ACHN (cell line): Measurements from ENCODE around the gene TPM4.
"Not testable (repeated sequence)": the region's sequence is repeated elsewhere in the genome, so short reads cannot be mapped to it uniquely, and the experiment has no call there.

Source experiments
- DNase-seq: peaks from one replicate; pipeline ENCODE4 v3.0.0-alpha.2; 2015
- in situ Hi-C: cut with HindIII; loops from 2 replicates; pipeline ENCODE4 v1.10.0; 2017; ENCODE audit warnings: low sequenced_read_pairs, low pct_ligation_motif_present, low pct_unique_long_range_greater_than_20kb

Gene TPM4

DNA sequence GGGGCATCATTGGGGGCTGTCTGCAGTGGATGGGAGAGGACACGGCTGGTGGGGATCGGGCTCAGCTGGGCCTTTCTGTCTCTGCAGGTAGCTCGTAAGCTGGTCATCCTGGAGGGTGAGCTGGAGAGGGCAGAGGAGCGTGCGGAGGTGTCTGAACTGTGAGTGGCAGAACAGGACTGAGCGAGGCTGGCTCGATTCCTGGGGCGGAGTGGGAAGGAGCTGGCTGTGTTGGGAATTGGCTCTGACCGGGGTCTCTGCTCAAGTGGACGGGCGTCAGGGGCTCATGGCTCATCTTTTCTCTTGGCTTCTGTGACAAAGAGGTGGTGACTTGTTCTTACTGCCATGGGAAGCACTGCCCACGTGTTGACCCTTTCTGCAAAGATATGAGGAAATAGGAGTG is 11.6 kb downstream of the TPM4 start:
- in situ Hi-C loops: no loop called here
- no peak for DNase-seq

GRCh38 chr19:16088351-16089009 is 12.2 kb downstream of the TPM4 start:
- in situ Hi-C loops: no loop called here
- no peak for DNase-seq

DNA sequence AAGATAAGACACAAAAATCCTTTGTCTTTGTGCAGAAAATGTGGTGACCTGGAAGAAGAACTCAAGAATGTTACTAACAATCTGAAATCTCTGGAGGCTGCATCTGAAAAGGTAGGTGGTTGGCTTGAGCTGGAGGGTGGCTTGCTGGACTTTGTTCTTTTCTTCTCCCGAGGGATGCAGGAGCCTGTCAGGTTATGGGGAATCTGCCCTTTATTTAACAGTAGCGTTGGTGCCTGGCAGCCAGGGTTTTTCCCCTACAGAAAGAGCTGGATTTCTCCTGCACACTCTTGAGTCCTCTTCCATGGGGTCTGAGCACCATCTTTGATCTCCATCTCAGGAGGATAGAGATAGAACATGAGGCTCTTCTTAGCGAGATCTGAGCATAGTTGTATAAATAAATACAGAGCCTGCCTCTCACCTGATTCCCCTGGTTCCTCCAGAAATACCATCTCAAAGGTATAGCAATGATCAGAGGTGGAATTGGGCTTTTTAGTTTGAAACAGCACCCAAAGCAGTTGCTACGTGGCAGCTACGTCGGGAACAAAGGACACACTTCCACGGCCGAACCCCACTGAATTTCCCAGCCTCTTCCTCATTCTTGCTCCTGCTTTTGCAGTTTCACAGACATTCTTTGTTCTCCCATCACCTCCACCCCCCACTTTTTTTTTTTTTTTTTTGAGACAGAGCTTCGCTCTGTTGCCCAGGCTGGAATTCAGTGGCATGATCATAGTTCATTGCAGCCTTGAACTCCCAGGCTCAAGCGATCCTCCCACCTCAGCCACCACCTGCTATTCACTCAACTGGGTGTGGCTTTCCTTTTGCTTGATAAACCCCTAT is 12.9 kb downstream of the TPM4 start:
- in situ Hi-C loops: no loop called here
- no peak for DNase-seq

- in situ Hi-C loops: no loop called here
- DNase-seq: no peak
Observed at GRCh38 chr19:16091546-16092475, 15.5 kb downstream of the TPM4 start.

- no peak for DNase-seq
- in situ Hi-C loops: no loop called here
Observed at GRCh38 chr19:16094360-16095070, 18.2 kb downstream of the TPM4 start.

DNA sequence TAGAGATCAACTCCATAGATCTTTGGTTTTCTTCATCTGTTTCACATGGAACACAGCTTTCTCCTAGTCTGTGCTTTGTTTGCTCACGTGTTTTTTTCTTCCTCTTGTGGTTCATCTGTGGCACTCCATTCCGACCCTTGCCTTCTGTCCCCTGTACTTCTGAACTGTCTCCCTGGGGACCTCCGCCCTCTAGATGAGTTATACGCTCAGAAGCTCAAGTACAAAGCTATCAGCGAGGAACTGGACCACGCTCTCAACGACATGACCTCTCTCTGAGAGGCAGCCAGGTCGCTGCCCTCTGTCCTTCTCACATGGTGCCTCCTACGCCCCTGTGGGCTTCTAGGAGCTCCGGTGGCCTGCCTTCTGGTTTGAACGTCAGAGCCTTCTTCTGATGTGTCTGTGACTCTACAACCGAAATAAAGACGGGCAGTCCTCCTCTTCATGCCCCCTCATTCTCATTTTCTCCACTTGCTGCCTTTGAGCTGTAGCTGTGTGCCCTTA is 18.8 kb downstream of the TPM4 start:
- in situ Hi-C loops: no loop called here
- no peak for DNase-seq

DNA sequence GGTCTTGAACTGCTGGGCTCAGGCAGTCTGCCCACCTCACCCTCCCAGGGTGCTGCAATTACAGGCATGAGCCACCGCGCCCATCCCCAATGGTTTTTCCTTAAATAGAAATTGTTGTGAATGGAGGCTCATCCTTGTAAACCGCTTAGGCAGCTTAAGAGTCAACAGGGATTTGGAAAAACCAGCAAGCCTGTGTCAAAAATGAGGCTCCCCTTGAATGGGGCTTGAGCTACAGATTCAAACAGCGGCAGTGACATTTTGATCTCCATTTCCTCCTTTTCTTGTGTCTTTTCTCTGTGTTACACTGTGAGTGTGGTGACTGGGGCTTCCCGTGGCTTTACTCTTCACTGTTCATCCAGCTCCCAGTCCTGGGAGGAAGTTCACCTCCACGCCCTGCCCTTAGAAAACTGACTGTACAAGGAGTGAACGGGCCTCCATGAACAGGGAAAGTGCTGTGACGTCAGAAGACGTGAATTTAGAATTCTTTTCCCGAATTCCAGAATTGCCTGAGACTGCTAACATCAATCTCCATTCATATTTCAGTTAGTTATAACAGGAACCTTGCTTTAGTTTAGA is 20.1 kb downstream of the TPM4 start:
- DNase-seq: no peak
- in situ Hi-C loops: no loop called here

DNA sequence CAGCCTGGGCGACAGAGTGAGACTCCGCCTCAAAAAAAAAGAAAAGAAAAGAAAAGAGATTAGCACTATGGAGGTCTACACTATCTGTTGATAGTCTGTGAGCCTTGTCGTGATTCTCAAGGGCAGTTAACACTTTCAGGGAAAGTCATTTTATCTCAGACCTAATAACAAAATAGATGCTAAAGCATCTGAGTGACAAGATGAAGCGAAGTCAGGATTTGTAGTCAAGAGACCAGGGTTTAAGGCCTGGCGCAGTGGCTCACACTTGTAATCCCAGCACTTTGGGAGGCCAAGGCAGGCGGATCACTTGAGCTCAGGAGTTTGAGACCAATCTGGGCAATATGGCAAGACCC is 22.1 kb downstream of the TPM4 start:
- in situ Hi-C loops: no loop called here
- no peak for DNase-seq

- DNase-seq: no peak
- in situ Hi-C loops: no loop called here
Observed at GRCh38 chr19:16098821-16099220, 22.5 kb downstream of the TPM4 start.

DNA sequence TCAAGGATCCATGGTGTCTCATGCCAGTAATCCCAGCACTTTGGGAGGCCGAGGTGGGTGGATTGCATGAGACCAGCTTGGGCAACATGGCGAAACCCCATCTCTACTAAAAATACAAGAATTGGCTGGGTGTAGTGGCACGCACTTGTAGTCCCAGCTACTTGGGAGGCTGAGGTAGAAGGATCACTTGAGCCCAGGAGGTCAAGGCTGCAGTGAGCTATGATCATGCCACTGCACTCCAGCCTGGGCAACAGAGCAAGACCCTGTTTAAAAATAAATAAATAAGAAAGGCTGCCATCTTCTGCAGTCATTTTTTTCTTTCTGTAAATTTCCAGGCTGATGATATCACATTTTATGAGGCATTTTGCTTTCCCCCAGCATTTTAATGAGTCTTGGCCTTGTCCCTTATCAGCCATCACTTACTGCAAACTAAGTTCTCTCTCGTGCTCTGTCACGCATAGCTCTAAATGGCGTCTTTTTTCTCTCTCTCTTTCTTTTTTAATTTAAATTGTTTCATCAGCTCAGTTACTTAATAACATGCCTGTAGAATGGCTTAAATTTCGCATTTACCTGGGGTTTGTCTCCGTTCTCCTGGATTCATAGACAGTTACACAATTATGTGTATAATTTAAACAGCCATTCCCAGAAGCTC is 23.1 kb downstream of the TPM4 start:
- in situ Hi-C loops, DNase-seq: not testable (repeated sequence)

DNA sequence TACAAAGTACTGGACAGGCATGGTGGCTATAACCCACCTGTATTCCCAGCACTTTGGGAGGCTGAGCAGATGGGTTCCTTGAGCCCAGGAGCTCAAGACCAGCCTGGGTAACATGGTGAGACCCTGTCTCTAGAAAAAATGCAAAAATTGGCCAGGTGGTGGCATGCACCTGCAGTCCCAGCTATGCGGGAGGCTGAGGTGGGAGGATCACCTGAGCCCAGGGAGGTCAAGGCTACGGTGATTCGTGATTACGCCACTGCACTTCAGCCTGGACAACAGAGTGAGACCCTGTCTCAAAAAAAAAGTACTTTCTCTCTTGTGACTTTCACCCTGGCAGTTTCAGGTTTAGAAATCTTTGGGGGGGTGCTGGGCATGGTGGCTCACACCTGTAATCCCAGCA is 24.2 kb downstream of the TPM4 start:
- DNase-seq: no peak
- in situ Hi-C loops: no loop called here

DNA sequence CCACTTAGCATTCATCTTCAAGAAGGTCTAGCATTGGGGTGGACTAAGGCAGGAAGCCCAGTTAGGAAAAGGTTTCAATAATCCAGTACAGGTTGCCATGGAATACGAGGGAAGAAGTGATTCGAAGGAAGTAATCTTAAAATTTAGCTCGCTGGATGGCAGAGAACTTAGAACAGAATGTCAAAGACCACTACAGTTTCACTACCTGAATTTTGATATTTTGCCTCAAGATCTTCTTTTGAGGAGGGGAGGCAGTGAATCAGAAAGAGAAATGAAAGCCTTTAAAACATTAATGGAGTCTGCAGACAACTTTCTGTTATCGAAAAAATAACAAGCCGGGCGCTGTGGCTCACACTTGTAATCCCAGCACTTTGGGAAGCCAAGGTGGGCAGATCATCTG is 28.4 kb downstream of the TPM4 start:
- no peak for DNase-seq
- in situ Hi-C loops: no loop called here

- no peak for DNase-seq
- in situ Hi-C loops: no loop called here
Observed at GRCh38 chr19:16106121-16106520, 29.8 kb downstream of the TPM4 start.

- in situ Hi-C loops: no loop called here
- peak; percentile 96 for DNase-seq
Observed at GRCh38 chr19:16111160-16111908, 35.0 kb downstream of the TPM4 start, which contains the start of gene RAB8A. TSS of gene RAB8A (plus strand) at chr19:16111889. CDS start at chr19:16111902, 13 bp downstream.

DNA sequence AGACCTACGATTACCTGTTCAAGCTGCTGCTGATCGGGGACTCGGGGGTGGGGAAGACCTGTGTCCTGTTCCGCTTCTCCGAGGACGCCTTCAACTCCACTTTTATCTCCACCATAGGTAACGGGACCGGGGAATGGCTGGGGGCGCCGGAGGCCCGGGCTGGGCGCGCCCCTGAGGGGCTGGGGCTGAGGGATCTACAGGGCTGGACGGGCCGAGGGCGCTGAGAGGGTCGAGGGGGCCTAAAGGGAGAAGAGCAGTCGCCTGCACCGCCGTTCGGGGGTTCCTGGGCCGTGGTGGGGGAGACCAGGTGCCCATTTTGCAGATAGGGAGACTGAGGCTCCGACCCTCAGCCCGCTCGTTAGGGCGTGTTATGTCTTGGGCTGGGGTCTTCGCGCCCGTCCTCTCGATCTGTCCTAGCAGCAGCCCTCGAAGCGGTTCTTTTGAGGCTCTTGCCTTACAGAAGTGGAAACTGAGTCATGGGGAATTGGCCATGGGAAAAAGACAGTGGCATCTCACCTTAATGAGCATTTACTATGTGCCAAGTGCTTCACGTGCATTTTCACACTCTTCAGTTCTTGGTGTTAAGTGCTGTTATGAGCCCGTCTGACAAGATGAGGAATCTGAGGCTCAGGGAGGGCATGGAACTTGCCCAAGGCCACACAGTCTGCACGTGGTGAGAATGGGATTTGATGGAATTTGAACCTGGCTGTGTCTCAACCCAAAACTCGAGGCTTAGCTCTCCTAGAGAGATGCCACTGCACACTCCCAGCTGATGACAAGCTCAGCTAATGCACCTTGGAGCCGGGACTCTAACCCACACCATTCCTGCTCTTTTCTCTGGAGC is 35.8 kb downstream of the TPM4 start:
- DNase-seq: no peak
- in situ Hi-C loops: no loop called here

GRCh38 chr19:16112778-16113177 is 36.5 kb downstream of the TPM4 start:
- in situ Hi-C loops: no loop called here

More at GRCh38 chr19:16112778-16113177, 36.5 kb downstream of the TPM4 start:
- DNase-seq: no peak
